GM18909 (cell line): Measurements from ENCODE around the gene IVD.

ENCODE experiments used
- ATAC-seq: cut with Tn5 transposase; IDR thresholded peaks from one replicate; pipeline ENCODE4 v1.9.1; 2021; ENCODE audit warnings: mild to moderate bottlenecking; ENCODE audit not compliant: unreplicated experiment, poor library complexity

Gene IVD

DNA sequence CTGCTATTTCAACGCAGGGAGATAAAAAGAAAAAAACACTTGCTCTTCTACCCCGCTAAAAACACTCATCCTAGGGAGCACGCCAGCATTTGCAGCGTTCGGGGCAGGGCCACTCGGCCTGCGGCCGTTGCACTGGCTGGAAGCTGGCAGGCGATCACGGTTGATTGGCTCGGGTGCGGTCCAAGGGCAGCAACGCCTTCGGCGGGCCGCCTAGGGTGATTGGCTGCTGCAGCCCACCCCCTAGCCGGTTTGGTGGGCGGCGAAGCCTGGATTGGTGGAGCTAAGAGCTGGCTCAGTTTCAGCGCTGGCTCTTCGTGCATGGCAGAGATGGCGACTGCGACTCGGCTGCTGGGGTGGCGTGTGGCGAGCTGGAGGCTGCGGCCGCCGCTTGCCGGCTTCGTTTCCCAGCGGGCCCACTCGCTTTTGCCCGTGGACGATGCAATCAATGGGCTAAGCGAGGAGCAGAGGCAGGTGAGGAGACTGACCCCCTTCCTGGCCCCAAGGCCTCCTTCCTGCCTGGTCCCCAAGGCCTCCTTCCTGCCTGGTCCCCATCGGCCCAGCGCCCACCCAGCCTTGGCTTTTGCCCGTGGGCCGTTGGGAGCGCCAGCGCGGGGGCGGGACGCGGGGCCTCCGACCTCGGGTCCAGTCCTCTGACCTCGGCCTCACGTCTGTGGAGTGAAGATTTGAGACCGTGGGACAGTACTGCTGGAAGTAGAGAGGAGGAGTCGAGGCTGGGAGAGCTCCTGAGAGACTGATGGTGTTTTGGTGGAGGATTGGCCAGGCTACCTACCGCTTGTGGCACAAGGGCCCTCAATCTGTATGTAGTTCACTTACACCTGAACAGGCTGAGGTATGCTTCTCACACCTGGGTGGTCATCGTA, at the start of gene IVD:
Gene IVD, plus strand, starts transcription at position 295 of the 881 bp plus-strand sequence. Its CDS starts 33 bp downstream, at position 328.
- peak; percentile 91 for ATAC-seq

DNA sequence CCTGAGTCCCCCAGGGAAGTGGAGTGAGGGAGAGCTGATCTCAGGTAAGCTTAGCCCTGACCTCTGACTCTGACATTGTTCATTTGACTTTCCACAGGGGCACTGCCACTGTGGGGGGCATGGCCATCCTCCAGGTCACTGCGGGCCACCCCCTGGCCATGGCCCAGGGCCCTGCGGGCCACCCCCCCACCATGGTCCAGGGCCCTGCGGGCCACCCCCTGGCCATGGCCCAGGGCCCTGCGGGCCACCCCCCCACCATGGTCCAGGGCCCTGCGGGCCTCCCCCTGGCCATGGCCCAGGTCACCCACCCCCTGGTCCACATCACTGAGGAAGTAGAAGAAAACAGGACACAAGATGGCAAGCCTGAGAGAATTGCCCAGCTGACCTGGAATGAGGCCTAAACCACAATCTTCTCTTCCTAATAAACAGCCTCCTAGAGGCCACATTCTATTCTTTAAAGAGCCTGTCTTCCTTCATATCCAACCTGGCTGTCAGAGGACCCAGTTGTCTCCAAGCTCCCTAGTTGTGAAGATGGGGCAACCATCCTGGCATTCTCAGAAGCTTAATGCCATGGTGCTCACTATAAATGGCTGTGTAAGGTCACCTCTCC, 49.5 kb upstream of the IVD start:
- no peak for ATAC-seq

DNA sequence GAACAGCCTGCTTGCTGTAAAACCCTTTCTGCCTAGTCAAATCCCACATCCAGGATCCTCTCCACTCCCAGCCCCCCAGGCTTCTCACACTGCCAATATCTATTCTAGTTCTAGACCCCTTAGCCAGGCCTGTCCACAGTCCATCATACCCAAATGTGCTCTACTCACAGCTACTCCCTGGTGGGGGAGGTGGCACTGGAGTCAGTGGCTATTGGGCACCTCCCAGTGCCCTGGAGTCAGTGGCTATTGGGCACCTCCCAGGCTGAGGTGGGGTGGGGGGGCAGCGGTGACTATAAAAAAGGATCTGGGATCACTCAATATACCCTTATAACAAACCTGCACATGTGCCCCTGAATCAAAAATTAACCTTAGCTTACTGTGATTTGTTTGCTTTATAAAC, 48.3 kb upstream of the IVD start:
- no peak for ATAC-seq

DNA sequence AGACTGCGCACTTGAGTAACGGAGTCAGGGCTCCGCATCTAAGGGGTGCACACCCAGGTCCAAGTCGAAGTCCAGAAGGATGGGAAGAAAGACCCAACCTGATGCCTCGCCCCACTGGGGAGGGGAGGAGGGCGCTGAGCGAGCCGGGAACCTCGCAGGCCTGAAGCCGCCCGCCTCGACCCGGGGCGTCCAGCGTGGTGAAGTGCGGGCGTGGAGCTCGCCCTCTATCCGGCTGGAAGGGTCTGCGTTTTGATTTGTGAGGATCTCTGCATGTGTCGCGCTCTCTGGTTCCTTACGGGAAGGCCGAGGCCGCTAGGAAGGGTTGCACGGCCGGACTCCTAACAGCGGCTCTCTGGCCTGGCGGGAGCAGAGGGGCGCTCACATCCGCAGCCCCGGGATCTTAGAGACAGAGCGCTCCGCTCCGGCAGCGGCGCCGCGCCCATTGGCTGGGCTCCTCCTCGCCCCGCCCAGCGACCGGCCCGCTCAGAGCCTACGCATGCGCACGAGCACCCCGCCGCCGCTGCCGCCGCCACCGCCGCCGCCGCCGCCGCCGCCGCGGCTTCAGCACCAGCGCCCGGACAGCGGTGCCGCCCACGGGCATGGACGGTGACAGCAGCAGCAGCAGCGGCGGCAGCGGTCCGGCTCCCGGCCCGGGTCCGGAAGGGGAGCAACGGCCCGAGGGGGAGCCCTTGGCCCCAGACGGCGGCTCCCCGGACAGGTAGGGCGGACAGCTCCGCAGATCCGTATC, 47.7 kb upstream of the IVD start, which contains the start of gene DISP2:
Gene DISP2, plus strand, starts transcription at position 497 of the 748 bp plus-strand sequence. Its CDS starts 103 bp downstream, at position 600.
- peak; percentile 78 for ATAC-seq

DNA sequence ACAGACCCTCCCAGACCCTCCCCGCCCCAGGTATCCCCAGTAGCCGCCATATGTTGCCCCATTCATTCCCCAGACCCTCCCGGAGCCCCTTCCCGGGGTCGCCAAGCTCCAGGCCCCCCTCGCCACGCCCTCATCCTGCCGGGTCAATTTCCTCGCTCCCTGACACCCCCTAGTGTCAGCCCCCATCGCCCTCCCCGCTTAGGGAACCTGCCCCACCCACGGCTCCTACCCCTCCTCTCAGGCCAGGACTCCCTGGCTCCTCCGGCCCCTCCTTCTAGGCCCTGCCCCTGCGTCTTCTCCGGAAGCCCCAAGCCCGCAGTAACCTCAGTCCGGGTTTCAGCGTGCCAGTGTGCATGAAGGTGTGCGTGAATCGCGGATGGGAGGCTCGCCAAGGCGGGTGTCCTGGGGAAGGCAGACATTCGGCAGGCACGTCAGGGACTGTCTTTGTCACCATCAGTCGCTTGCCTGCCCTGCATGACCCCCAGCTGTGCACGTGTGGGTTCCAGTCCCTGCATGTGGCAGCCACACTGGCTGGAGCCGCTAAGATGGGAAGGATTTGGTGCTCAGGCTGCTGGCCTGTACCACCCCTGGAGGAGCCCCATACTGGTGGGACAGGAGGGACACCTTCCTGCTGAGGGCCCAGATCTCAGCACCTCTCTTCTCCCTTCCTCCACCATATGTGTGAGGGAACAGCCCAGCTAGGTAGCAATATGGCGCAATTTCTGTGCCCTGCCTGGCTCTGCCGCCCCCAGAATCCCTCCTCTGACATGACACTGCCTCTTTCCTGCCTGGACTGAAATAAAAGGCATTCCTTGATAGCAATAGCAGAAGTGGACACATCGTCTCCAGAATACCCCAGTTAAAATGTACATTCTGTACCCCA, 46.9 kb upstream of the IVD start:
- peak; percentile 11 for ATAC-seq

DNA sequence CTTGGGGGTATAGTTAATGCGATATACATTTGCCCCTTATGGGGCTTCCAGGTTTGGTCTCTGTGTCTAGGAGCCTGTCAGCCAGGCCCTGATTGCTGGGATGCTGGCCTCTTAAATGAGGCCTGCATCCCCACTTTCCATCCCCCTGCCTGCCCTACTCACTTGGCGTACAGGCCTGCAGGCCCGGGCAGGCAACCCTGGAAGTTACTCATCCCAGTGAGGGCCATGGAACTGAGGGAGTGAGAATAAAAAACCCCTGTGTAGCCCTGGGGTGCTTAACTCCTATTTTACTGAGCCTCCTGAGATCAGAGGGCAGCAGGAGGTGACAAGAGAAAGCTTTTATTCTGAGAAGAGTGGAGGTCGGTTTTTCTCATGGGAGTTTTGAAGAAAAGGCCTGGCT, 45.6 kb upstream of the IVD start:
- no peak for ATAC-seq

DNA sequence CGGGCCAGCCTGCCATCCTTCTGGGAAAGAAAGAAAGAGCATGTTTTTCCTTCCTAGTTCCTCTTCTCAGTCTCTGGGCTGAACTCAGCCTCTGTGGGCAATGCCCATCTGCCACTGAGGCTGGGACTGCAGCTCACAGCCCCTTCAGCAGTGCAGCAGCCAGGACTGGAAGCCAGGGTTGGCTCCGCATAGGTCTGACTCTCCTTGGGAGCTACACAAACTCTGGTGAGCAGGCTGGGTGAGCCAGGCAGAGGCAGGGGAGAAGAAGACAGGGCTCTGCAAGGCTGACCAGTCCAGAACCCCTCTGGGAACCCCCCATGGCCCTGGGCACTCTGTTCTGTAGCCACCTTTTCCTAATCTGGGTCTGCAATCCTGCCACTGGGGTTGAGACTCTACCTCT, 44.0 kb upstream of the IVD start:
- ATAC-seq = no peak

DNA sequence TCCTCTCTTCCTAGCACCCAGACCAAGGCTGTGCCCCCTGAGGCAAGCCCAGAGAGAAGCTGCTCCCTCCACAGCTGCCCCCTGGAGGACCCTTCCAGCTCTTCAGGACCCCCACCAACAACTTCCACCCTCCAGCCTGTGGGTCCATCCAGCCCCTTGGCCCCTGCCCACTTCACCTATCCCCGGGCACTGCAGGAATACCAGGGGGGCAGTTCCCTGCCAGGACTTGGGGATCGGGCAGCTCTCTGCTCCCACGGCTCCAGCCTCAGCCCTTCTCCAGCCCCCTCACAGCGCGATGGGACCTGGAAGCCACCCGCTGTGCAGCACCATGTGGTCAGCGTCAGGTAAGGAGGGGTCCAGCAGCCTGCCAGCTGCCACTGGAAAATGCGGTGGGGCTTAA, 42.0 kb upstream of the IVD start:
- no peak for ATAC-seq

DNA sequence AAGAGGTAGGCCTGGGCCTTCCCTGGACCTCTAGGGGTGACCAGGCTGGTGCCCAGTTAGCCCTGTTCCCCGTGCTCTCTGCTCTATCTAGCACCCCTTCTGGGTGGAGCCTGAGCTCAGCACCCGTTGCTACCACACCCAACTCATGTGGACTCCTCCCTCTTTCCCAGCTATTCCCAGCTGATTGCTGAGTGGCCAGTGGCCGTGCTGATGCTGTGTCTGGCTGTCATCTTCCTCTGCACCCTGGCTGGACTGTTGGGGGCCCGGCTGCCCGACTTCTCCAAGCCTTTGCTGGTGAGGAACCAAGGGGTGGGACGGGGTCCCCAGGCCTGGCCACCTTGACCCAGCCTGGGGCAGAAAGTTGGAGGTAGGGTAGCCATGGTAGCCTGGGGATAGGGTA, 41.3 kb upstream of the IVD start:
- no peak for ATAC-seq

DNA sequence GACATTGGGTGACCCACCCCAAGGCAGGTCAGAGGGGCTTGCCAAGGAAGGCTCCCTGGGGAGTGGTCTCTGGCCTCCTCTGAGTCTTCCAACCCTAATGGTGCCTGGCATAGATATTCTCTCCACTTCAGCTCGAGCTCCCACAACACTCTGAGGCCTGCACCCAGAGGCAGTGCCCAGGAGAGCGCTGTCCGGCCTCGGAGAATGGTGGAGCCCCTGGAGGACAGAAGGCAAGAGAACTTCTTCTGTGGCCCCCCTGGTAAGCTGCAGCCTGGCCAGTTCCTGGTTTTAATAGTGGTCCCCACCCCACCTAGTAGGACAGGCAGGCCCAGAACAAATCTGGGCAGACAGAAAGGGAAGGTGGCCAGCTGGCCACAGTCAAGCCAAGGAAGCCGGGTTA, 40.6 kb upstream of the IVD start:
- ATAC-seq = no peak

DNA sequence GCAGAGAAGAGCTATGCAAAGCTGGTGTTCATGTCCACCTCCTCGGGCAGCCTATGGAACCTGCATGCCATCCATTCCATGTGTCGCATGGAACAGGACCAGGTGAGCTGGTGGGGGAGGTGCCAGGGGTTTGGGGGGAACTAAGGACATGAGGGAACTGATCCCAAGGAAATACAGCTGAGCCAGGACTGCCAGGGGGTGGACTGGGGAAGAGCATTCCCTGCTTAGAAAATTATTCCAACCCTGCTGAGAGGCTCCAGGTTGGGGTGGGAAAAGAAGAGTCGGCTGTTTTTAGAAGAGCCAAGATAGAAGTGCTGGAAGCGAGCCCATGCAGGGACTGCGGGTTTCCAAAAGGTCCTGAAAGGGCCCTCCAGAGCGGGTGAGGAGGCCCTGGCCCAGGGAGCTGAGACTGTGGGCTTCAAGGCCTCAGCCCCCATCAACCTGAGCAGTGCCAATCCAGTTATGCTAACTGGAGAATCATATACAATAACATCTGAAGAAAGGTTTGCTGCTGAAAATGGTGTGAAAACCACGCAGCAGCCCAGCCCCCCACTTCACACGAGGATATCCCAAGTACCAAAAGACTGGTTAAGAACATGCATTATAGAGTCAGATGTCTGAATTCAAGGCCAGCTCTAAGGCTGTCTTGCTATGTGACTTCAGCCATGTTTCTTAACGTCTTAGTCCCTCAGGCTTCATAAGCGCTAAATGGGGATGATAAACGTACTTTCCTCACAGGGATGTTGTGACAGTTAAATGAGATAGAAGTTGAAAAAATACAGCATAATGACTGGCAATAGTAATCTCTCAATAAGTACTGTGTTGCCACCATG, 39.8 kb upstream of the IVD start:
- ATAC-seq = no peak

DNA sequence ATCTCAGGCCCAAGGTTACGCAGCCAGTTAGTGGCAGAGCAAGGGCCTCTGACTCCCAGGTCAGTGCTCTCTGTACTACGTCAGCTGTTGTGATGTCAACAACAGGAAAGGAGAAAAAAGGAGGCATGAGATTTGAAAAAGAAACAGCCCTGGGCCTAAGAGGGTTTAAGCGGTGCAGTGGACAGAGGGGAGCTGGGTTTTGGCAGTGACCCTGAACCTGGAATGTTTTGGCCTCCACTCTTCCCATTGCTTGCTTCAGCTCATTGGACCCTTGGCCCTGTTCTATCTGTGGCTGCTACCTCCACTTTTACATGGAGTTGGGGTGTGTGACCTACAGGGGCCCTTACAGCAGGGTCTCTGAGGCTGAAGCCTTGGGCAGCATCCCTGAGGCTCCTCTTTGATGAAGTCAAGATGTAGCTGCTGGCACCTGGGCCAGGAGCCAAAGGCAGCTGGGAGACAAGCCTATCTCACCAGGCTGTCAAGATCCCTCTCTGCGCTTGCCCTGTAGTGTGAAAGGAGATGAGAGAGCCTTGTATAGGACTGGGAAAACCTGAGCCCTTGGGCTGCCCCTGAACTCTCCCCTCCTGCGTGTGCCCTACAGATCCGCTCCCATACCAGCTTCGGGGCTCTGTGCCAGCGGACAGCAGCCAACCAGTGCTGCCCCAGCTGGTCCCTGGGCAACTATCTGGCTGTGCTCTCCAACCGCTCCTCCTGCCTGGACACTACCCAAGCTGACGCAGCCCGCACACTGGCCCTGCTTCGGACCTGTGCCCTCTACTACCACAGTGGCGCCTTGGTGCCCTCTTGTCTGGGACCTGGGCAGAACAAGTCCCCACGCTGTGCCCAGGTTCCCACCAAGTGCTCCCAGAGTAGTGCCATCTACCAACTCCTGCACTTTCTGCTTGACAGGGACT, 38.9 kb upstream of the IVD start:
- no peak for ATAC-seq

DNA sequence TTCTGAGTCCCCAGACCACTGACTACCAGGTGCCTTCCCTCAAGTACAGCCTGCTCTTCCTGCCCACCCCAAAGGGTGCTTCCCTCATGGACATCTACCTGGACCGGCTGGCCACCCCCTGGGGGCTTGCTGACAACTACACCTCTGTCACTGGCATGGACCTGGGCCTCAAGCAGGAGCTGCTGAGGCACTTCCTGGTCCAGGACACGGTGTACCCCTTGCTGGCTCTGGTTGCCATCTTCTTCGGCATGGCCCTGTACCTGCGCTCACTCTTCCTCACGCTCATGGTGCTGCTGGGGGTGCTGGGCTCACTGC, 38.3 kb upstream of the IVD start:
- no peak for ATAC-seq

DNA sequence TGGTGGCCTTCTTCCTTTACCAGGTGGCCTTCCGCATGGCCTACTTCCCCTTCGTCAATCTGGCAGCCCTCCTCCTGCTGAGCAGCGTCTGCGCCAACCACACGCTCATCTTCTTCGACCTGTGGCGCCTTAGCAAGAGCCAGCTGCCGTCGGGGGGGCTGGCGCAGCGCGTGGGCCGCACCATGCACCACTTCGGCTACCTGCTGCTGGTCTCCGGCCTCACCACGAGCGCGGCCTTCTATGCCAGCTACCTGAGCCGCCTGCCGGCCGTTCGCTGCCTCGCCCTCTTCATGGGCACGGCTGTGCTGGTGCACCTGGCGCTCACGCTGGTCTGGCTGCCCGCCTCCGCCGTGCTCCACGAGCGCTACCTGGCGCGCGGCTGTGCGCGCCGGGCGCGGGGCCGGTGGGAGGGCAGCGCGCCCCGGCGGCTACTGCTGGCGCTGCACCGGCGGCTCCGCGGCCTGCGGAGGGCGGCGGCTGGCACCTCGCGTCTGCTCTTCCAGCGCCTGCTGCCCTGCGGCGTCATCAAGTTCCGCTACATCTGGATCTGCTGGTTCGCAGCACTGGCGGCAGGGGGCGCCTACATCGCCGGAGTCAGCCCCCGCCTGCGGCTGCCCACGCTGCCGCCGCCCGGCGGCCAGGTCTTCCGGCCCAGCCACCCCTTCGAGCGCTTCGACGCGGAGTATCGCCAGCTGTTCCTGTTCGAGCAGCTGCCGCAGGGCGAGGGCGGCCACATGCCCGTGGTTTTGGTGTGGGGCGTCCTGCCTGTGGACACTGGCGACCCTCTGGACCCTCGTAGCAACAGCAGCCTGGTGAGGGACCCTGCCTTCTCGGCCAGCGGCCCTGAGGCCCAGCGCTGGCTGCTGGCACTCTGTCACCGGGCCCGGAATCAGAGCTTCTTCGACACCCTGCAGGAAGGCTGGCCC, 37.6 kb upstream of the IVD start:
- peak; percentile 83 for ATAC-seq

DNA sequence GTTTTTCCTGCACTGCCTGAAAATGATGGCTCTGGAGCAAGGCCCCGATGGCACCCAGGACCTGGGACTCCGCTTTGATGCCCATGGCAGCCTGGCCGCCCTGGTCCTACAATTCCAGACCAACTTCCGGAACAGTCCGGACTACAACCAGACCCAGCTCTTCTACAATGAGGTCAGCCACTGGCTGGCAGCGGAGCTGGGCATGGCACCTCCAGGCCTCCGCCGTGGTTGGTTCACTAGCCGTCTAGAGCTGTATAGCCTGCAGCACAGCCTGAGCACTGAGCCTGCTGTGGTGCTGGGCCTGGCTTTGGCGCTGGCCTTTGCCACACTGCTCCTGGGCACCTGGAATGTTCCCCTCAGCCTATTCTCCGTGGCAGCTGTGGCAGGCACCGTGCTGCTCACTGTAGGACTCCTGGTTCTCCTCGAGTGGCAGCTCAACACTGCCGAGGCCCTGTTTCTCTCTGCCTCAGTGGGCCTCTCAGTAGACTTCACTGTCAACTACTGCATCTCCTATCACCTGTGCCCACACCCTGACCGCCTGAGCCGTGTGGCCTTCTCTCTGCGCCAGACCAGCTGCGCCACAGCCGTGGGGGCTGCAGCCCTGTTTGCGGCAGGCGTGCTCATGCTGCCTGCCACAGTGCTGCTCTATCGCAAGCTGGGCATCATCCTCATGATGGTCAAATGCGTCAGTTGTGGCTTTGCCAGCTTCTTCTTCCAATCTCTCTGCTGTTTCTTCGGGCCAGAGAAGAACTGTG, 36.7 kb upstream of the IVD start:
- ATAC-seq = no peak

DNA sequence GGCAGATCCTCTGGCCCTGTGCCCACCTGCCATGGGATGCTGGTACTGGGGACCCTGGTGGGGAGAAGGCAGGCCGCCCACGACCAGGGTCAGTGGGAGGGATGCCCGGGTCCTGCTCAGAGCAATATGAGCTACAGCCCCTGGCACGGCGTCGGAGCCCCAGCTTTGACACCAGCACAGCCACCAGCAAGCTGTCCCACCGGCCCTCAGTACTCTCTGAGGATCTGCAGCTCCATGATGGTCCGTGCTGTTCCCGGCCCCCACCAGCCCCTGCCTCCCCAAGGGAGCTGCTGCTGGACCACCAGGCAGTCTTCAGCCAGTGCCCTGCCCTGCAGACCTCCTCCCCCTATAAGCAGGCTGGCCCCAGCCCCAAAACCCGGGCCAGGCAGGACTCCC, 36.1 kb upstream of the IVD start:
- no peak for ATAC-seq

DNA sequence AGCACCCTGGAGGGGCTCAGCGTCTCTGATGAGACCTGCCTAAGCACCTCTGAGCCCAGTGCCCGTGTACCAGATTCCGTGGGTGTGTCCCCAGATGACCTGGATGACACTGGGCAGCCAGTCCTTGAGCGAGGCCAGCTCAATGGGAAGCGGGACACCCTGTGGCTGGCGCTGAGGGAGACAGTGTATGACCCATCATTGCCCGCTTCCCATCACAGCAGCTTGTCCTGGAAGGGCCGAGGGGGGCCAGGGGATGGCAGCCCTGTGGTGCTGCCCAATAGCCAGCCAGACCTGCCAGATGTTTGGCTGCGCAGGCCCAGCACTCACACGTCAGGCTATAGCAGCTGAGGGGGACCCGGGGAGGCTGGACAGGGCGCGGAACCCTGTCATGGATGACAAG, 35.6 kb upstream of the IVD start:
- no peak for ATAC-seq
